ENCODE results near the gene SPTA1.

- TF ChIP-seq CTCF (IDR thresholded peaks at IDR 0.05) (no peak), POLR2A (IDR thresholded peaks at IDR 0.05) (no peak)
Measured at GRCh38 chr1:158654086-158654485, 32.4 kb downstream of the SPTA1 start.

Measured in uterus (tissue), 2 donors.